ENCODE results near the gene SETD5.

DNA sequence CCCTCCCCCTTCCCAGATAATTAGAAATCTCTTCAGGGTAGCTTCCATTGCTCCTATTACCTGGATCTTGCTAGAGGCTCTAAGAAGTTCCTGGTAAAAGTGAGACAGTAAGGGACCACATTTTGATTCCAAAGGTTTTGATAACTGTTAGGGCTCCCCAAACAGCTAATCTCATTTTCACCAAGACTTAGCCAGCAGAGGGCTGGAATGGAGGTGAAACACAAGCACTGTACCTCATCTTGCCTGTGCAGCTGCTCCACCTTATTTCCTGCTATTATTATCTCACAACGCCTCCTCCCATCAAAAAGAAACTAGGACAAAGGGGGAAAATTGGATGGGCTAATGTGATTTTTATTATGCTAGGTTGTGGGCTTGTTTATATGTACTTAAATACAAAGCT lies 7.3 kb downstream of the SETD5 start:
- TF ChIP-seq EZH2 (IDR thresholded peaks at IDR 0.05; ENCODE audit: low read length): no peak
- TF ChIP-seq, protein P1, sequence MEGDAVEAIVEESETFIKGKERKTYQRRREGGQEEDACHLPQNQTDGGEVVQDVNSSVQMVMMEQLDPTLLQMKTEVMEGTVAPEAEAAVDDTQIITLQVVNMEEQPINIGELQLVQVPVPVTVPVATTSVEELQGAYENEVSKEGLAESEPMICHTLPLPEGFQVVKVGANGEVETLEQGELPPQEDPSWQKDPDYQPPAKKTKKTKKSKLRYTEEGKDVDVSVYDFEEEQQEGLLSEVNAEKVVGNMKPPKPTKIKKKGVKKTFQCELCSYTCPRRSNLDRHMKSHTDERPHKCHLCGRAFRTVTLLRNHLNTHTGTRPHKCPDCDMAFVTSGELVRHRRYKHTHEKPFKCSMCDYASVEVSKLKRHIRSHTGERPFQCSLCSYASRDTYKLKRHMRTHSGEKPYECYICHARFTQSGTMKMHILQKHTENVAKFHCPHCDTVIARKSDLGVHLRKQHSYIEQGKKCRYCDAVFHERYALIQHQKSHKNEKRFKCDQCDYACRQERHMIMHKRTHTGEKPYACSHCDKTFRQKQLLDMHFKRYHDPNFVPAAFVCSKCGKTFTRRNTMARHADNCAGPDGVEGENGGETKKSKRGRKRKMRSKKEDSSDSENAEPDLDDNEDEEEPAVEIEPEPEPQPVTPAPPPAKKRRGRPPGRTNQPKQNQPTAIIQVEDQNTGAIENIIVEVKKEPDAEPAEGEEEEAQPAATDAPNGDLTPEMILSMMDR (optimal IDR thresholded peaks at IDR 0.05 in 1 of 3, IDR thresholded peaks at IDR 0.05 in 1 of 3, conservative IDR thresholded peaks at IDR 0.05 in 1 of 3; ENCODE audit: extremely low read depth in 1 of 3, insufficient read depth in 2 of 3, low read length in 3 of 3): peak; percentile 24 to 42 (median 38)
